ENCODE measurements around the gene CBFA2T3. TPM values are rescaled to one million over a fixed set of nuclear protein-coding genes. Genes with fewer than 3 reads are reported as not detected.

CBFA2T3 gene
- total RNA-seq, 2 experiments from 2014 or later = not detected

GRCh38 chr16:88948781-88949490 is 28.1 kb downstream of the CBFA2T3 start:
- H3K27ac Mint-ChIP-seq = no peak overlapping the region
- ChIA-PET POLR2A (interaction anchor here (0.7 kb wide), 1 partner anchor 278 kb away, joined by 3 read pairs; no protein-coding TSS in a partner anchor), CTCF (interaction anchor here (2.4 kb wide), 1 partner anchor 219 kb away, joined by 6 read pairs; no protein-coding TSS in a partner anchor)
- no peak for DNase-seq
- no peaks in the 10 kb centered on the region for H3K9me3 Mint-ChIP-seq
- no peaks in the 10 kb centered on the region for H3K4me1 Mint-ChIP-seq
- no peak overlapping the region for H3K4me3 Mint-ChIP-seq
- no peaks in the 10 kb centered on the region for H3K36me3 Mint-ChIP-seq (ENCODE audit: low read depth)
- H3K27me3 Mint-ChIP-seq = peaks cover 15% of the 10 kb centered on the region

- ChIA-PET POLR2A (no interaction called here), CTCF (no interaction called here)
- H3K27ac Mint-ChIP-seq = no peak overlapping the region
- no peak overlapping the region for H3K4me3 Mint-ChIP-seq
- H3K9me3 Mint-ChIP-seq = no peaks in the 10 kb centered on the region
- no peaks in the 10 kb centered on the region for H3K36me3 Mint-ChIP-seq (ENCODE audit: low read depth)
- H3K4me1 Mint-ChIP-seq = peaks cover 2% of the 10 kb centered on the region
- H3K27me3 Mint-ChIP-seq = peaks cover 27% of the 10 kb centered on the region
- DNase-seq = no peak
Measured at GRCh38 chr16:88945473-88945872, 31.5 kb downstream of the CBFA2T3 start.

- DNase-seq = no peak
- CTCF ChIA-PET = interaction anchor here (0.6 to 1.8 kb wide), 6 partner anchors 14 to 1031 kb away, joined by 3 to 7 read pairs (median 4); no protein-coding TSS in a partner anchor
- Mint-ChIP-seq H3K36me3 (ENCODE audit: low read depth) (no peaks in the 10 kb centered on the region), H3K9me3 (no peaks in the 10 kb centered on the region), H3K27ac (no peak overlapping the region), H3K4me3 (no peak overlapping the region), H3K27me3 (peaks cover 34% of the 10 kb centered on the region), H3K4me1 (peaks cover 6% of the 10 kb centered on the region)
- POLR2A ChIA-PET = no interaction called here
Measured at GRCh38 chr16:88943741-88944140, 33.3 kb downstream of the CBFA2T3 start.

GRCh38 chr16:88943131-88943664 is 33.8 kb downstream of the CBFA2T3 start:
- Mint-ChIP-seq H3K4me1 (peaks cover 6% of the 10 kb centered on the region), H3K9me3 (no peaks in the 10 kb centered on the region), H3K27ac (no peak overlapping the region), H3K36me3 (ENCODE audit: low read depth) (no peaks in the 10 kb centered on the region), H3K27me3 (peaks cover 32% of the 10 kb centered on the region), H3K4me3 (no peak overlapping the region)
- CTCF ChIA-PET = interaction anchor here (0.6 to 3.0 kb wide), 6 partner anchors 14 to 1031 kb away, joined by 3 to 11 read pairs (median 4); no protein-coding TSS in a partner anchor
- POLR2A ChIA-PET = no interaction called here
- DNase-seq = no peak

GRCh38 chr16:88941913-88942909 is 34.8 kb downstream of the CBFA2T3 start:
- H3K4me1 Mint-ChIP-seq = peaks cover 6% of the 10 kb centered on the region
- peaks cover 37% of the 10 kb centered on the region for H3K27me3 Mint-ChIP-seq
- no peak overlapping the region for H3K4me3 Mint-ChIP-seq
- POLR2A ChIA-PET = no interaction called here
- H3K9me3 Mint-ChIP-seq = no peaks in the 10 kb centered on the region
- H3K36me3 Mint-ChIP-seq (ENCODE audit: low read depth) = no peaks in the 10 kb centered on the region
- CTCF ChIA-PET = interaction anchor here (0.6 to 3.0 kb wide), 4 partner anchors 15 to 468 kb away, joined by 3 to 11 read pairs (median 6); no protein-coding TSS in a partner anchor
- no peak overlapping the region for H3K27ac Mint-ChIP-seq
- peak; percentile 50 for DNase-seq

- ChIA-PET CTCF (interaction anchor here (3.0 kb wide), 1 partner anchor 226 kb away, joined by 11 read pairs; no protein-coding TSS in a partner anchor), POLR2A (interaction anchor here (0.6 kb wide), 1 partner anchor 228 kb away, joined by 3 read pairs; no protein-coding TSS in a partner anchor)
- H3K36me3 Mint-ChIP-seq (ENCODE audit: low read depth) = no peaks in the 10 kb centered on the region
- peaks cover 46% of the 10 kb centered on the region for H3K27me3 Mint-ChIP-seq
- no peak for DNase-seq
- H3K27ac Mint-ChIP-seq = no peak overlapping the region
- H3K4me3 Mint-ChIP-seq = no peak overlapping the region
- H3K9me3 Mint-ChIP-seq = no peaks in the 10 kb centered on the region
- H3K4me1 Mint-ChIP-seq = peaks cover 7% of the 10 kb centered on the region
Measured at GRCh38 chr16:88940862-88941817, 35.9 kb downstream of the CBFA2T3 start.

GRCh38 chr16:88939972-88940861 is 36.8 kb downstream of the CBFA2T3 start:
- Mint-ChIP-seq H3K4me3 (no peak overlapping the region), H3K27ac (no peak overlapping the region), H3K9me3 (no peaks in the 10 kb centered on the region), H3K36me3 (ENCODE audit: low read depth) (no peaks in the 10 kb centered on the region), H3K4me1 (peaks cover 8% of the 10 kb centered on the region), H3K27me3 (peaks cover 39% of the 10 kb centered on the region)
- CTCF ChIA-PET = interaction anchor here (3.0 kb wide), 1 partner anchor 227 kb away, joined by 11 read pairs; no protein-coding TSS in a partner anchor
- POLR2A ChIA-PET = interaction anchor here (0.6 kb wide), 1 partner anchor 229 kb away, joined by 3 read pairs; no protein-coding TSS in a partner anchor
- DNase-seq = no peak

GRCh38 chr16:88939245-88939971 is 37.6 kb downstream of the CBFA2T3 start:
- CTCF ChIA-PET = no interaction called here
- Mint-ChIP-seq H3K4me3 (no peak overlapping the region), H3K4me1 (peaks cover 8% of the 10 kb centered on the region), H3K9me3 (no peaks in the 10 kb centered on the region), H3K36me3 (ENCODE audit: low read depth) (no peaks in the 10 kb centered on the region), H3K27ac (no peak overlapping the region), H3K27me3 (peaks cover 36% of the 10 kb centered on the region)
- no peak for DNase-seq
- POLR2A ChIA-PET = no interaction called here

GRCh38 chr16:88938777-88939244 is 38.2 kb downstream of the CBFA2T3 start:
- H3K27ac Mint-ChIP-seq = no peak overlapping the region
- H3K4me3 Mint-ChIP-seq = no peak overlapping the region
- H3K9me3 Mint-ChIP-seq = no peaks in the 10 kb centered on the region
- ChIA-PET CTCF (no interaction called here), POLR2A (no interaction called here)
- DNase-seq = no peak
- no peaks in the 10 kb centered on the region for H3K36me3 Mint-ChIP-seq (ENCODE audit: low read depth)
- H3K4me1 Mint-ChIP-seq = peaks cover 8% of the 10 kb centered on the region
- peaks cover 34% of the 10 kb centered on the region for H3K27me3 Mint-ChIP-seq

- CTCF ChIA-PET = no interaction called here
- no peaks in the 10 kb centered on the region for H3K9me3 Mint-ChIP-seq
- no peak for DNase-seq
- POLR2A ChIA-PET = no interaction called here
- no peaks in the 10 kb centered on the region for H3K36me3 Mint-ChIP-seq (ENCODE audit: low read depth)
- no peak overlapping the region for H3K4me3 Mint-ChIP-seq
- H3K27me3 Mint-ChIP-seq = peaks cover 32% of the 10 kb centered on the region
- peaks cover 8% of the 10 kb centered on the region for H3K4me1 Mint-ChIP-seq
- no peak overlapping the region for H3K27ac Mint-ChIP-seq
Measured at GRCh38 chr16:88938119-88938776, 38.8 kb downstream of the CBFA2T3 start.

All from activated CD4-positive, alpha-beta T cell treated with anti-CD3 and anti-CD28 coated beads, Interleukin-2, amount 10 ng/mL, durations not matched to agents 7 days and 5 days (primary cell).